Epithelial cell of proximal tubule (primary cell): ENCODE measurements around the gene RCE1. TPM values are rescaled to one million over a fixed set of nuclear protein-coding genes. Genes with fewer than 3 reads are reported as not detected.

ENCODE experiments used
- DNase-seq: peaks from one replicate; pipeline ENCODE4 v3.0.0-alpha.2; 2011; ENCODE audit warnings: low read depth
- H3K4me3 ChIP-seq: 2 replicates; pipeline ENCODE4 v1.5.1; 2011; ENCODE audit warnings: low read depth, mild to moderate bottlenecking, low read length
- CTCF ChIP-seq: conservative IDR thresholded peaks from 2 replicates; pipeline ENCODE4 v1.5.1; 2012; ENCODE audit warnings: low read depth, mild to moderate bottlenecking, low read length
- total RNA-seq: library from RNA; depleted of rRNA; stranded (reverse); fragments of >200 nt; gene quantifications from 2 replicates; pipeline ENCODE4 v1.2.3, GENCODE V29; 2015

The RCE1 gene
- total RNA-seq, 1 donor from 2014 or later = 41.7 TPM

- TF ChIP-seq CTCF = no peak
- no peak overlapping the region for H3K4me3 ChIP-seq
- no peak for DNase-seq
Measured at GRCh38 chr11:66854231-66854661, 11.0 kb downstream of the RCE1 start.

- TF ChIP-seq CTCF = no peak
- H3K4me3 ChIP-seq = no peak overlapping the region
- DNase-seq = no peak
Measured at GRCh38 chr11:66854729-66855211, 11.5 kb downstream of the RCE1 start.

- DNase-seq = no peak
- peak overlapping the region; percentile 56 for H3K4me3 ChIP-seq
- TF ChIP-seq CTCF = no peak
Measured at GRCh38 chr11:66855574-66856495, 12.6 kb downstream of the RCE1 start.

- peak within 1 kb of the TSS; percentile 56 for H3K4me3 ChIP-seq
- DNase-seq = no peak
- no peak for TF ChIP-seq CTCF
Measured at GRCh38 chr11:66856496-66857233, 13.4 kb downstream of the RCE1 start, which contains the start of gene LRFN4. LRFN4 (plus strand) TSS chr11:66857064; CDS start chr11:66857745, 681 bp downstream.

- no peak for DNase-seq
- no peak for TF ChIP-seq CTCF
- H3K4me3 ChIP-seq = peak overlapping the region; percentile 48
Measured at GRCh38 chr11:66857234-66857926, 14.1 kb downstream of the RCE1 start.

- TF ChIP-seq CTCF = no peak
- H3K4me3 ChIP-seq = no peak overlapping the region
- no peak for DNase-seq
Measured at GRCh38 chr11:66857927-66858185, 14.6 kb downstream of the RCE1 start.
